Cardiac muscle cell (in vitro differentiated cells and primary cell): Measurements from ENCODE around the gene RASSF9. TPM values are rescaled to one million over a fixed set of nuclear protein-coding genes. Genes with fewer than 3 reads are reported as not detected.

Experiments
- DNase-seq, 2 donors: peaks; one replicate each; pipeline versions ENCODE4 v3.0.0 to v3.0.0-alpha.2; 2010 to 2017; ENCODE audit warnings: low read depth in 1 of 2, low spot score in 1 of 2
- H3K27ac ChIP-seq: fragments of 200-600 bp; sonication (generic); 2 replicates; pipeline ENCODE4 v1.5.1; 2016
- H3K27me3 ChIP-seq: fragments of 200-600 bp; sonication (generic); 2 replicates; pipeline ENCODE4 v1.6.0; 2016; ENCODE audit warnings: control low read depth
- H3K36me3 ChIP-seq: fragments of 200-600 bp; sonication (generic); 2 replicates; pipeline ENCODE4 v1.5.1; 2016; ENCODE audit warnings: control low read depth
- H3K4me1 ChIP-seq: fragments of 200-600 bp; sonication (generic); 2 replicates; pipeline ENCODE4 v1.8.1; 2017; ENCODE audit warnings: low read depth, mild to moderate bottlenecking, mixed run types
- H3K4me3 ChIP-seq: fragments of 200-600 bp; sonication (generic); 2 replicates; pipeline ENCODE4 v1.5.1; 2016; ENCODE audit warnings: mild to moderate bottlenecking
- H3K9me3 ChIP-seq: fragments of 200-600 bp; sonication (generic); 2 replicates; pipeline ENCODE4 v1.5.1; 2017; ENCODE audit warnings: low read depth, mild to moderate bottlenecking, control low read depth
- polyA plus RNA-seq: library from polyadenylated mRNA; unstranded; fragments of >200 nt; fragmentation: Nextera tagmentation; extraction: Ambion mirVana; gene quantifications from 2 replicates; pipeline ENCODE4 v1.2.1, GENCODE V29; 2016
- total RNA-seq: library from RNA; depleted of rRNA; stranded (reverse); fragments of >200 nt; gene quantifications from 2 replicates; pipeline ENCODE4 v1.2.3, GENCODE V29; 2016
- TF ChIP-seq, protein P1 (sequence below): IDR thresholded peaks from 2 replicates; pipeline ENCODE4 v1.5.1; 2012; ENCODE audit warnings: low read depth, mild to moderate bottlenecking, low read length

RASSF9 gene
- total and polyA plus RNA-seq, 2 experiments from 2014 or later: 0.28 to 0.54 TPM

DNA sequence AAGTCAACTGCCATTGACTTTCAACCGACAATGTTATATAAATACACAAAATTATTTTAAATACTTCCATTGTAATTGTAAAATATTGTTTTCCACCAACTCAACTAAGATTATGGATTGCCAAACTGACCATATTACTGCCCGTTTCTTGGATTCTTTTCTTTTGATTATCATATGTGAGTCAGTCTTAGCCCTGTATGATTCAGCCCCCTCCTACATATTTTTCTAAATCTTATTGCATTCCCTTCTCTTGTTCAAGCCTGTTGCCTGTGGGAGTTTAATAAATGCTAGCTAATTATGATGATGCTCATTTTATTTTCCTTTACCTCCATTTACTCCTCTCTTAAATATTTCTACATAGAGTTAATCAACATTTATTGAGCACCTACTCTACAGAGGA, 6.8 kb downstream of the RASSF9 start:
- no peak overlapping the region for H3K4me3 ChIP-seq
- no peaks in the 10 kb centered on the region for H3K9me3 ChIP-seq
- no peak overlapping the region for H3K27ac ChIP-seq
- no peaks in the 10 kb centered on the region for H3K36me3 ChIP-seq
- TF ChIP-seq, protein P1, sequence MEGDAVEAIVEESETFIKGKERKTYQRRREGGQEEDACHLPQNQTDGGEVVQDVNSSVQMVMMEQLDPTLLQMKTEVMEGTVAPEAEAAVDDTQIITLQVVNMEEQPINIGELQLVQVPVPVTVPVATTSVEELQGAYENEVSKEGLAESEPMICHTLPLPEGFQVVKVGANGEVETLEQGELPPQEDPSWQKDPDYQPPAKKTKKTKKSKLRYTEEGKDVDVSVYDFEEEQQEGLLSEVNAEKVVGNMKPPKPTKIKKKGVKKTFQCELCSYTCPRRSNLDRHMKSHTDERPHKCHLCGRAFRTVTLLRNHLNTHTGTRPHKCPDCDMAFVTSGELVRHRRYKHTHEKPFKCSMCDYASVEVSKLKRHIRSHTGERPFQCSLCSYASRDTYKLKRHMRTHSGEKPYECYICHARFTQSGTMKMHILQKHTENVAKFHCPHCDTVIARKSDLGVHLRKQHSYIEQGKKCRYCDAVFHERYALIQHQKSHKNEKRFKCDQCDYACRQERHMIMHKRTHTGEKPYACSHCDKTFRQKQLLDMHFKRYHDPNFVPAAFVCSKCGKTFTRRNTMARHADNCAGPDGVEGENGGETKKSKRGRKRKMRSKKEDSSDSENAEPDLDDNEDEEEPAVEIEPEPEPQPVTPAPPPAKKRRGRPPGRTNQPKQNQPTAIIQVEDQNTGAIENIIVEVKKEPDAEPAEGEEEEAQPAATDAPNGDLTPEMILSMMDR: no peak
- no peaks in the 10 kb centered on the region for H3K27me3 ChIP-seq
- peaks cover 3% of the 10 kb centered on the region for H3K4me1 ChIP-seq
- peak in 1 of 2 donors; percentile 53 for DNase-seq

DNA sequence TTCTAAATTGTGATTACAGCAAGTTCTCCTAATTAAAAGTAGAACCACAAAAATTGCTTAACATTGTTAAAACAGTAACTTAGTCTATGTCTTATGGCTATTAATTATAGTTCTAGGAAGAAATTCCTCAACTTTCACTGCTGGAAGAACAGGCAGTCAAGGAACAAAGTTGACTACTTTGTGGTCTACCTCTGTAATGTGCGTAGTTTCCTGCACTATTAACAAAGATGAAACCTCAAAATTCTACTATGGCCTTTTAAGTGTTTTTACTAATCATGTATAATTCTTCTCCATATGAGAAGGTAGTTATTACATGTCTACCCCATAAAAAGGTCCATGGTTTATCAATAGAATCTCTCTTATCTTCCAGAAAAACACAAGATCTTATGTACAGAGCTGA, 7.6 kb downstream of the RASSF9 start:
- Histone ChIP-seq H3K4me3 (no peak overlapping the region), H3K27ac (no peak overlapping the region), H3K27me3 (no peaks in the 10 kb centered on the region), H3K9me3 (no peaks in the 10 kb centered on the region), H3K36me3 (no peaks in the 10 kb centered on the region), H3K4me1 (peaks cover 3% of the 10 kb centered on the region)
- no peak for DNase-seq
- TF ChIP-seq, protein P1: no peak

DNA sequence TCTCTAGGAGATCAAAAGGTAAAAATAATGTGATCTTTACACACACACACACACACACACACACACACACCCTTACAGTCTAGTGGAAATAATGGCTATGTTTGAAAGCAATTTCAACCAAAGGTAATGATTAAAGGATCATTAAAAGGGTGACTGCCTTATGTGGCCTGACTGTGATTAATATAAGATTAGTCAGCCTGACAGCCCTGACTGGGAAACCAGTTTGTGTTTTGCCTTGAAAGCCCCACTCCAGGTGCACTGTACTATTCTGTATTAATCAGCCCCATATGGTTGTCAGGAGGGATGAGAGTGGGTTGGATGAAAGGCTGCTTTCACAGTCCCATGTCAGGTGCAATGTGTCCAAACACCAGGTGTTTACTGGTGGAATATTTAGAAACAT, 10.5 kb downstream of the RASSF9 start:
- H3K36me3 ChIP-seq: no peaks in the 10 kb centered on the region
- no peaks in the 10 kb centered on the region for H3K9me3 ChIP-seq
- H3K4me1 ChIP-seq: no peaks in the 10 kb centered on the region
- H3K4me3 ChIP-seq: no peak overlapping the region
- H3K27ac ChIP-seq: no peak overlapping the region
- no peaks in the 10 kb centered on the region for H3K27me3 ChIP-seq
- no peak for DNase-seq
- TF ChIP-seq, protein P1: no peak

DNA sequence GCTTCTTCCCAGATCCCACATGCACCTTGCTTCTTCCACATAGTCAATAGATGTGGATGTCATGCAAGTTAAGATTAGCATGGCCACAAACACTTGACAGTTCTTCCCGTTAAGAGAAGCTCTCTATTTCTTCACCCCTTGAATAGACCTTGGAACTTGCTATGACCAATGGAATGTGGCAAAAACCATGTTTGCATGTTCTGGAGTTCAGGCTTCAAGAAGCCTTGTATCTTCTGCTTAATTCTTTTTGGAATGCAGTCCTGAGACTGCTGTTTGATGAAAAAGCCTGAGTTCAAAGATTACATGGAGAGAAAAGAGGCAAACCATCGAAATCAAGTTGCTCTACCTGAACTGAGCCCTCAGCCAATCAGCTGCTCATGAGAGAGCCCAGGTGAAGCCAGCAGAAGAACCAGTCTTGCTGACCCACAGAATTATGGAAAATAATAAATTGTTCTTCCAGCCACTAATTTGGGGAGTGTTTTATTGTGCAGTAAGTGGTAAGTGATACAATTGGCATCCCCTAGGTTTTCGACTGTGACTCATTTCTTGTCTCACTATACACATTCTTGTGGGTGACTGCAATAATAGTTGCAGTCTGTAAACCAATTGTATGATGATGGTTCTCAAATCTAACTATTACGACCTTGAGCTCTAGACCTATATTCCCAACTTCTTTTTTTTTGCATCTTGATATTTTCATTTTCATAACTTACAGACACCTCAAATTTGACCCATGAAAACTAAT, 12.6 kb downstream of the RASSF9 start:
- Histone ChIP-seq H3K4me3 (no peak overlapping the region), H3K36me3 (no peaks in the 10 kb centered on the region), H3K4me1 (no peaks in the 10 kb centered on the region), H3K27ac (no peak overlapping the region), H3K9me3 (no peaks in the 10 kb centered on the region), H3K27me3 (no peaks in the 10 kb centered on the region)
- TF ChIP-seq, protein P1: no peak
- peak in 1 of 2 donors; percentile 73 for DNase-seq

DNA sequence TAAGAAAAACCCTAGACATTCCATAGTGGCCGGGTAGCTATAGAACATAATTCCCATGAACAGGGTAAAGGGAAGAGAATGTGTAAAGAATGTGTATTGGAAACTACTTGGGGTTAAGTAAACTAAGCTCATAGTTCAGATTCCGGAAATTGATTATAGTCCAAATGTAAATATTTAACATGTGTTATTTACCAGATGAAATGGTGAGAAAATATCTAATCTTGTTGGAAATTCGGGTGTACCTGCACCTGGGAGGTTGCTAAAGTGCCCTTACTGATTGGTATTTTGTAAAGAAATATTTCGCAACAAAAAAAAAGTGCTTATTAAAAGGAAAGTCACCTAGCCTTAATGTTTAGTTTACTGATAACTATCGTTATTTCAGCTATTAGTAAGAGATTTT, 14.4 kb downstream of the RASSF9 start:
- TF ChIP-seq, protein P1: no peak
- no peaks in the 10 kb centered on the region for H3K27me3 ChIP-seq
- H3K4me3 ChIP-seq: no peak overlapping the region
- H3K27ac ChIP-seq: no peak overlapping the region
- no peaks in the 10 kb centered on the region for H3K36me3 ChIP-seq
- H3K9me3 ChIP-seq: no peaks in the 10 kb centered on the region
- no peaks in the 10 kb centered on the region for H3K4me1 ChIP-seq
- no peak for DNase-seq

DNA sequence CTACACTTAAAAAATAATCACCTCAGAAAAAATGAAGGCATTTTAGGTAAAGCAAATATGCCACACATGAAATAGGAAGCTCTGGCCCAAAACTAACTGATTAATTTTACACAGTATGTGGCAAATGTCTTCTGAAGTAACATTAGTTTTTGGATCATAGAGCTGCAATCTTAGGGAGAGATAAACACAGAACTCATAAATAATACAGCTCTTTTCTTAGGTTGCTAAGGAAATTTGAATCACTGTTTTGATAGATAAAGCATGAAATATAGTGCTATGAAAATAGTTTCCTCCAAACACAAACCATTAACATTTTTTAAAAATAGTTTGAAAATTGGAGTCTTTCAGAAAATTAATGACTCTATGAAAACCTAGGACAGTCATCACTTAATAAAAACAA, 15.0 kb downstream of the RASSF9 start:
- Histone ChIP-seq H3K4me3 (no peak overlapping the region), H3K9me3 (no peaks in the 10 kb centered on the region), H3K27ac (no peak overlapping the region), H3K27me3 (no peaks in the 10 kb centered on the region), H3K4me1 (no peaks in the 10 kb centered on the region), H3K36me3 (no peaks in the 10 kb centered on the region)
- no peak for DNase-seq
- TF ChIP-seq, protein P1: no peak
